Measurements from ENCODE around the gene SORT1. TPM values are rescaled to one million over a fixed set of nuclear protein-coding genes. Genes with fewer than 3 reads are reported as not detected.

The SORT1 gene
- total and polyA plus RNA-seq, 2 of the 13 experiments (the other 11 are each of a cell fraction or from before 2014, with no cell fraction given) = 32.4 to 93.0 TPM

GRCh38 chr1:109322974-109323373 lies 74.7 kb downstream of the SORT1 start:
- Histone ChIP-seq H4K20me1 (ENCODE audit: insufficient read depth, low read length) (no peaks in the 10 kb centered on the region), H3K9me3 (ENCODE audit: low read length) (no peaks in the 10 kb centered on the region), H3K27me3 (ENCODE audit: control insufficient read depth in 1 of 2, insufficient read depth in 2 of 2, low read length in 2 of 2) (no peaks in the 10 kb centered on the region), H3K27ac (ENCODE audit: extremely low read length, insufficient read depth, low read length) (no peak overlapping the region), H3K4me1 (ENCODE audit: insufficient read depth, low read length) (no peaks in the 10 kb centered on the region), H3K9ac (ENCODE audit: insufficient read depth, low read depth, low read length) (no peak overlapping the region), H3K4me2 (ENCODE audit: low read depth, low read length) (no peak overlapping the region), H3K4me3 (replicated peaks in 1 of 3; ENCODE audit: insufficient read depth in 1 of 3, low read depth in 2 of 3, low read length in 3 of 3) (no peak overlapping the region), H3K36me3 (replicated peaks in 1 of 2; ENCODE audit: control insufficient read depth in 1 of 2, insufficient read depth in 2 of 2, low read length in 2 of 2) (peaks cover 33 to 87% of the 10 kb centered on the region in 2 experiments; a peak in 4 of 5 replicates), H3K79me2 (ENCODE audit: insufficient read depth, low read length) (no peaks in the 10 kb centered on the region), H2AFZ (ENCODE audit: low read length) (no peak overlapping the region)
- no peak for TF ChIP-seq GPBP1L1 (CRISPR knock-in tag; IDR thresholded peaks at IDR 0.05)
- no peak for TF ChIP-seq ZNF747 (CRISPR knock-in tag; IDR thresholded peaks at IDR 0.05; ENCODE audit: borderline replicate concordance)
- TF ChIP-seq ETS1 (CRISPR knock-in tag; IDR thresholded peaks at IDR 0.05) = no peak
- no peak for TF ChIP-seq ZNF609 (CRISPR knock-in tag; IDR thresholded peaks at IDR 0.05; ENCODE audit: borderline replicate concordance)
- TF ChIP-seq HNRNPK (IDR thresholded peaks at IDR 0.05; ENCODE audit: low read depth, low read length, poor library complexity, severe bottlenecking) = no peak
- no peak for TF ChIP-seq KDM1A (CRISPR knock-in tag; IDR thresholded peaks at IDR 0.05)
- TF ChIP-seq HHEX (CRISPR knock-in tag; IDR thresholded peaks at IDR 0.05) = no peak
- TF ChIP-seq CHCHD3 (CRISPR knock-in tag; IDR thresholded peaks at IDR 0.05) = no peak
- TF ChIP-seq PLRG1 (conservative IDR thresholded peaks at IDR 0.05) = no peak
- ChIA-PET CTCF (ENCODE audit: low intra/inter-chr PET ratio, low total read pairs) (no interaction called here), POLR2A (no interaction called here)
- DNase-seq (ENCODE audit: low spot score) (no peak), FAIRE-seq (no peak), ATAC-seq (no peak)
- BruUV-seq (replicated peaks) = no TSS peak
- 89% methylated on average over 6 of the region's 6 CpGs for WGBS (ENCODE audit: low lambda C conversion rate)
- in situ Hi-C loops (cut with HindIII; ENCODE audit: extremely low pct_ligation_motif_present, low pct_unique_long_range_greater_than_20kb) = loop anchor here (5.0 kb wide), 1 partner anchor 51 kb away; no protein-coding TSS in a partner anchor
- intact Hi-C loops (cut with micrococcal nuclease; ENCODE audit: unreplicated experiment) = no loop called here
